ENCODE data around the gene POTEC. TPM values are rescaled to one million over a fixed set of nuclear protein-coding genes. Genes with fewer than 3 reads are reported as not detected.
"Not testable (repeated sequence)": the region's sequence is repeated elsewhere in the genome, so short reads cannot be mapped to it uniquely, and the experiment has no call there.

POTEC gene
- polyA plus RNA-seq, 4 donors = 0.01 TPM; not detected in 3

DNA sequence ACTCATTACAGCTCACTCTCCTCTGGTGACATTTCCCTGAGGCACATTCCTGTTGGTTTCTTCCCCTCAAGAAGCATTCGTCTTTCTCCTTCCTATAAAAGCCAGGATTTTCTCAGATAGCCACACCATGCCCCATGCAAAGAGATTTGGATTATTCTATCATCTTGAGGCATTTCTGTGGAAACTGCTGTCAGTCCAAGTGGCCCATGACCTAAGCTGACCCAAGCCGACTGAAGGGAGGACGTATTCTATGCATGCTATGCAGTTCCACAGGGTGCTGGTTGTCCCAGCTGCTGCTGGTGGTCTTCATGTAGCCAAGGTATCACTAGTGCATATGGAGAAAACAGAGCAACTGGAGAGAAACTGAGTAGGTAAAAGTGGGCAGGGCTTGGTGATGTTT is 73.0 kb downstream of the POTEC start:
- H3K27ac ChIP-seq (ENCODE audit: low read depth in 1 of 3, low read length in 2 of 3) = not testable (repeated sequence)
- WGBS, 3 donors = 73 to 83% (median 75%) methylated on average over 3 of the region's 3 CpGs

DNA sequence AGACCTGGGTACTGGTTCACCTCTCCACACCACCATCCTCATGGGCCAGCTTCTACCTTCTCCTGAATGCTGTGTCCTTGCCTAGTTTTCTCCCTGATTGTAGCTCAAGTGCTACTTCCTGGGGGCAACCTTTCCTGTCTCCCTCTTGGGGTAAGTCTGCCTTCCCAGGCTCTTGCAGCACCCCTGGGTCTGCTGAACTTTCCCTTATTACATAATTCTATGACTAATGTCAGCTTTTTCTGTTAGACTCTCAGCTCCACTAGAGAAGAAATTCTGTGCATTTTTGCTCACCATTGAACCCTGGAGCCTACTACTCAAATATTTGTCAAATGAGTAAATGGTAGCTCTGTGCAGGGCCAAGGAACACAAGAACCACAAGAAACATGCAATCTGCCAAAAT is 73.4 kb downstream of the POTEC start:
- not testable (repeated sequence) for H3K4me1 ChIP-seq (ENCODE audit: control insufficient read depth in 3 of 3, insufficient read depth in 2 of 3, low read depth in 1 of 3, low read length in 2 of 3); FAIRE-seq; H3K4me3 ChIP-seq (ENCODE audit: low read depth in 1 of 3, low read length in 3 of 3); H3K36me3 ChIP-seq (ENCODE audit: control insufficient read depth in 3 of 3, insufficient read depth in 2 of 3, low read depth in 1 of 3, low read length in 3 of 3); DNase-seq; H3K27ac ChIP-seq (ENCODE audit: low read depth in 1 of 3, low read length in 2 of 3); H3K9me3 ChIP-seq (ENCODE audit: control insufficient read depth in 2 of 2, insufficient read depth in 1 of 2, low read depth in 1 of 2, low read length in 1 of 2); H3K27me3 ChIP-seq (ENCODE audit: control insufficient read depth in 3 of 3, insufficient read depth in 3 of 3, low read length in 3 of 3)

More for the DNA sequence above, 73.0 kb downstream of the POTEC start:
- not testable (repeated sequence) for H3K36me3 ChIP-seq (ENCODE audit: control insufficient read depth in 3 of 3, insufficient read depth in 2 of 3, low read depth in 1 of 3, low read length in 3 of 3); H3K4me3 ChIP-seq (ENCODE audit: low read depth in 1 of 3, low read length in 3 of 3); FAIRE-seq; H3K27me3 ChIP-seq (ENCODE audit: control insufficient read depth in 3 of 3, insufficient read depth in 3 of 3, low read length in 3 of 3); H3K9me3 ChIP-seq (ENCODE audit: control insufficient read depth in 2 of 2, insufficient read depth in 1 of 2, low read depth in 1 of 2, low read length in 1 of 2); H3K4me1 ChIP-seq (ENCODE audit: control insufficient read depth in 3 of 3, insufficient read depth in 2 of 3, low read depth in 1 of 3, low read length in 2 of 3); DNase-seq

DNA sequence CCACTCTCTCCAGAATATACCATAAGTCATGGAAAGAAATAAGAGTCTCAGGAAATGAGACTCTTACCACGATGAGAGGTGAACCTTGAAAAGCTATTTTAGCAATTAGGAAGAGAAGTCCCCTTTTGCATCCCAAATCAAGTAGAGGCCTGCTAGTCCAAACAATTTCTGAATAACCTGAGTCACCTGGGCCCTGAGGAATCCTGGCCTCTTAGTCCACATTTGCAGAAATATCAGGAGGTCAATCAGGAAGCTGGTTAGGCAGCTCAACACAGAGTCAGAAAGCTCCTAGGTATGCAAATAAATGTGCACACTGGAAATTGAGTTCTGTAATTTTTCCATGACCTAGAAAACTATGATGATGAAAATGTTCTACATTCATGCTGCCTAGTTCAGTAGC is 77.4 kb downstream of the POTEC start:
- DNase-seq; FAIRE-seq; H3K27ac ChIP-seq (ENCODE audit: low read depth in 1 of 3, low read length in 2 of 3); H3K4me3 ChIP-seq (ENCODE audit: low read depth in 1 of 3, low read length in 3 of 3); H3K4me1 ChIP-seq (ENCODE audit: control insufficient read depth in 3 of 3, insufficient read depth in 2 of 3, low read depth in 1 of 3, low read length in 2 of 3); H3K9me3 ChIP-seq (ENCODE audit: control insufficient read depth in 2 of 2, insufficient read depth in 1 of 2, low read depth in 1 of 2, low read length in 1 of 2); H3K27me3 ChIP-seq (ENCODE audit: control insufficient read depth in 3 of 3, insufficient read depth in 3 of 3, low read length in 3 of 3); H3K36me3 ChIP-seq (ENCODE audit: control insufficient read depth in 3 of 3, insufficient read depth in 2 of 3, low read depth in 1 of 3, low read length in 3 of 3): not testable (repeated sequence)
- 56 to 100% (median 63%) methylated on average over 1 of the region's 1 CpG for WGBS, 3 donors

Other genes with a start within 250 kb of the POTEC start
- gene ANKRD30B, start 204.6 kb upstream of the POTEC start, polyA plus RNA-seq = under 1 TPM in 3 of 4 donors, not detected in 1; 0.01 to 0.22 (median 0.07) TPM

All from small intestine (tissue), 7 donors.